ENCODE results near the gene PDE4B.

PDE4B gene

GRCh38 chr1:66357021-66357420, 564.3 kb downstream of the PDE4B start:
- H3K79me2 ChIP-seq (ENCODE audit: insufficient read depth, low read depth), result no peaks in the 10 kb centered on the region
- H3K27me3 ChIP-seq (ENCODE audit: insufficient read depth, low read depth), result no peaks in the 10 kb centered on the region
- no peak overlapping the region for H3K4me2 ChIP-seq
- H4K20me1 ChIP-seq (ENCODE audit: insufficient read depth), result no peaks in the 10 kb centered on the region
- H3K36me3 ChIP-seq (ENCODE audit: insufficient read depth), result no peaks in the 10 kb centered on the region
- H3K9ac ChIP-seq, result no peak overlapping the region
- no peak overlapping the region for H2AFZ ChIP-seq (ENCODE audit: low read depth)
- TF ChIP-seq CTCF (conservative IDR thresholded peaks at IDR 0.05; ENCODE audit: low read depth, low read length), result no peak
- no peak overlapping the region for H3K4me3 ChIP-seq (IDR thresholded peaks at IDR 0.05; ENCODE audit: insufficient read depth, low read depth, low read length)
- no peaks in the 10 kb centered on the region for H3K4me1 ChIP-seq (ENCODE audit: low read depth, poor library complexity, severe bottlenecking)
- no peak overlapping the region for H3K27ac ChIP-seq

GRCh38 chr1:66357478-66358197, 564.9 kb downstream of the PDE4B start:
- Histone ChIP-seq H3K4me2 (no peak overlapping the region), H3K9ac (no peak overlapping the region), H3K27ac (no peak overlapping the region), H4K20me1 (ENCODE audit: insufficient read depth) (no peaks in the 10 kb centered on the region), H3K4me3 (IDR thresholded peaks at IDR 0.05; ENCODE audit: insufficient read depth, low read depth, low read length) (no peak overlapping the region), H3K4me1 (ENCODE audit: low read depth, poor library complexity, severe bottlenecking) (no peaks in the 10 kb centered on the region), H2AFZ (ENCODE audit: low read depth) (no peak overlapping the region), H3K27me3 (ENCODE audit: insufficient read depth, low read depth) (no peaks in the 10 kb centered on the region), H3K36me3 (ENCODE audit: insufficient read depth) (no peaks in the 10 kb centered on the region), H3K79me2 (ENCODE audit: insufficient read depth, low read depth) (no peaks in the 10 kb centered on the region)
- TF ChIP-seq CTCF (conservative IDR thresholded peaks at IDR 0.05; ENCODE audit: low read depth, low read length), result no peak

GRCh38 chr1:66359269-66359668, 566.6 kb downstream of the PDE4B start:
- no peaks in the 10 kb centered on the region for H3K36me3 ChIP-seq (ENCODE audit: insufficient read depth)
- no peaks in the 10 kb centered on the region for H3K79me2 ChIP-seq (ENCODE audit: insufficient read depth, low read depth)
- H3K9ac ChIP-seq, result no peak overlapping the region
- no peaks in the 10 kb centered on the region for H4K20me1 ChIP-seq (ENCODE audit: insufficient read depth)
- no peak for TF ChIP-seq CTCF (conservative IDR thresholded peaks at IDR 0.05; ENCODE audit: low read depth, low read length)
- no peaks in the 10 kb centered on the region for H3K4me1 ChIP-seq (ENCODE audit: low read depth, poor library complexity, severe bottlenecking)
- no peak overlapping the region for H3K4me2 ChIP-seq
- no peaks in the 10 kb centered on the region for H3K27me3 ChIP-seq (ENCODE audit: insufficient read depth, low read depth)
- no peak overlapping the region for H3K4me3 ChIP-seq (IDR thresholded peaks at IDR 0.05; ENCODE audit: insufficient read depth, low read depth, low read length)
- H3K27ac ChIP-seq, result no peak overlapping the region
- no peak overlapping the region for H2AFZ ChIP-seq (ENCODE audit: low read depth)

- Histone ChIP-seq H3K27ac (no peak overlapping the region), H3K4me2 (no peak overlapping the region), H3K79me2 (ENCODE audit: insufficient read depth, low read depth) (no peaks in the 10 kb centered on the region)
Observed at GRCh38 chr1:66359815-66360214, 567.1 kb downstream of the PDE4B start.

More at GRCh38 chr1:66359815-66360214, 567.1 kb downstream of the PDE4B start:
- Histone ChIP-seq H3K4me1 (ENCODE audit: low read depth, poor library complexity, severe bottlenecking) (no peaks in the 10 kb centered on the region), H3K27me3 (ENCODE audit: insufficient read depth, low read depth) (no peaks in the 10 kb centered on the region), H3K4me3 (IDR thresholded peaks at IDR 0.05; ENCODE audit: insufficient read depth, low read depth, low read length) (no peak overlapping the region), H3K9ac (no peak overlapping the region), H4K20me1 (ENCODE audit: insufficient read depth) (no peaks in the 10 kb centered on the region), H3K36me3 (ENCODE audit: insufficient read depth) (no peaks in the 10 kb centered on the region), H2AFZ (ENCODE audit: low read depth) (no peak overlapping the region)
- no peak for TF ChIP-seq CTCF (conservative IDR thresholded peaks at IDR 0.05; ENCODE audit: low read depth, low read length)

Measured in KMS-11 (cell line).